ENCODE results near the gene FFAR1. TPM values are rescaled to one million over a fixed set of nuclear protein-coding genes. Genes with fewer than 3 reads are reported as not detected.

The FFAR1 gene
- total and polyA plus RNA-seq, 3 donors from 2014 or later, result 0.26 to 0.81 (median 0.31) TPM

GRCh38 chr19:35337984-35338296 lies 9.8 kb upstream of the FFAR1 start:
- H3K36me3 ChIP-seq (ENCODE audit: low read depth, missing control alignments), result no peaks in the 10 kb centered on the region
- H3K9me3 ChIP-seq, result no peaks in the 10 kb centered on the region
- intact Hi-C loops (cut with DNase I; ENCODE audit: low total_unique reads), result no loop called here
- no peaks in the 10 kb centered on the region for H3K27me3 ChIP-seq
- DNase-seq, result no peak
- H3K4me1 ChIP-seq, result no peaks in the 10 kb centered on the region
- no peak overlapping the region for H3K4me3 ChIP-seq
- 88% methylated on average over 4 to 13 of the region's 13 CpGs for WGBS, 2 donors
- TF ChIP-seq POLR2A (IDR thresholded peaks at IDR 0.05) (no peak), CTCF (IDR thresholded peaks at IDR 0.05) (no peak)
- H3K27ac ChIP-seq, result no peak overlapping the region

- no peak for DNase-seq
- H3K4me3 ChIP-seq, result no peak overlapping the region
- no peaks in the 10 kb centered on the region for H3K4me1 ChIP-seq
- no peak overlapping the region for H3K27ac ChIP-seq
- WGBS, 2 donors, result 87 to 92% methylated on average over 9 to 11 of the region's 11 CpGs
- TF ChIP-seq POLR2A (IDR thresholded peaks at IDR 0.05) (no peak), CTCF (IDR thresholded peaks at IDR 0.05) (no peak)
- intact Hi-C loops (cut with DNase I; ENCODE audit: low total_unique reads), result no loop called here
- no peaks in the 10 kb centered on the region for H3K36me3 ChIP-seq (ENCODE audit: low read depth, missing control alignments)
- no peaks in the 10 kb centered on the region for H3K27me3 ChIP-seq
- no peaks in the 10 kb centered on the region for H3K9me3 ChIP-seq
Observed at GRCh38 chr19:35340431-35340830, 7.3 kb upstream of the FFAR1 start.

GRCh38 chr19:35341006-35341405 lies 6.7 kb upstream of the FFAR1 start:
- H3K9me3 ChIP-seq, result no peaks in the 10 kb centered on the region
- TF ChIP-seq POLR2A (IDR thresholded peaks at IDR 0.05), result no peak
- TF ChIP-seq CTCF (IDR thresholded peaks at IDR 0.05), result no peak
- intact Hi-C loops (cut with DNase I; ENCODE audit: low total_unique reads), result no loop called here
- H3K27ac ChIP-seq, result no peak overlapping the region
- no peak overlapping the region for H3K4me3 ChIP-seq
- H3K4me1 ChIP-seq, result no peaks in the 10 kb centered on the region
- no peaks in the 10 kb centered on the region for H3K36me3 ChIP-seq (ENCODE audit: low read depth, missing control alignments)
- DNase-seq, result no peak
- WGBS, 2 donors, result 84 to 93% methylated on average over 16 of the region's 16 CpGs
- H3K27me3 ChIP-seq, result no peaks in the 10 kb centered on the region

- TF ChIP-seq CTCF (IDR thresholded peaks at IDR 0.05) (no peak), POLR2A (IDR thresholded peaks at IDR 0.05) (no peak)
- no peaks in the 10 kb centered on the region for H3K27me3 ChIP-seq
- no peaks in the 10 kb centered on the region for H3K9me3 ChIP-seq
- no peaks in the 10 kb centered on the region for H3K4me1 ChIP-seq
- intact Hi-C loops (cut with DNase I; ENCODE audit: low total_unique reads), result no loop called here
- no peak overlapping the region for H3K27ac ChIP-seq
- H3K4me3 ChIP-seq, result no peak overlapping the region
- WGBS, 2 donors, result 92 to 93% methylated on average over 5 to 14 of the region's 14 CpGs
- H3K36me3 ChIP-seq (ENCODE audit: low read depth, missing control alignments), result no peaks in the 10 kb centered on the region
- DNase-seq, result no peak
Observed at GRCh38 chr19:35341565-35342225, 6.0 kb upstream of the FFAR1 start.

- H3K27me3 ChIP-seq, result no peaks in the 10 kb centered on the region
- intact Hi-C loops (cut with DNase I; ENCODE audit: low total_unique reads), result no loop called here
- no peak overlapping the region for H3K27ac ChIP-seq
- no peaks in the 10 kb centered on the region for H3K36me3 ChIP-seq (ENCODE audit: low read depth, missing control alignments)
- DNase-seq, result no peak
- 84 to 87% methylated on average over 5 of the region's 5 CpGs for WGBS, 2 donors
- TF ChIP-seq CTCF (IDR thresholded peaks at IDR 0.05) (no peak), POLR2A (IDR thresholded peaks at IDR 0.05) (no peak)
- H3K4me3 ChIP-seq, result no peak overlapping the region
- H3K9me3 ChIP-seq, result no peaks in the 10 kb centered on the region
- H3K4me1 ChIP-seq, result no peaks in the 10 kb centered on the region
Observed at GRCh38 chr19:35342430-35342829, 5.3 kb upstream of the FFAR1 start.

All from testis (tissue), 3 donors.